Loucy (cell line): ENCODE measurements around the gene THPO.

Experiments
- H2AFZ ChIP-seq: fragments of 200-600 bp; sonication (generic); 2 replicates; pipeline ENCODE4 v1.6.0; 2016; ENCODE audit warnings: antibody characterized with exemption, mild to moderate bottlenecking, low read length, moderate library complexity
- H3F3A ChIP-seq: fragments of 200-600 bp; 2 replicates; pipeline ENCODE4 v1.6.0; 2016; ENCODE audit warnings: antibody characterized with exemption, low read depth, mild to moderate bottlenecking
- H3K27me3 ChIP-seq: fragments of 200-600 bp; sonication (generic); 2 replicates; pipeline ENCODE4 v1.6.1; 2014; ENCODE audit warnings: low read length, mild to moderate bottlenecking; ENCODE audit not compliant: insufficient read depth, poor library complexity, severe bottlenecking
- H3K36me3 ChIP-seq: fragments of 200-600 bp; sonication (generic); 2 replicates; pipeline ENCODE4 v1.6.1; 2016; ENCODE audit warnings: low read length; ENCODE audit not compliant: insufficient read depth
- H3K4me1 ChIP-seq: fragments of 200-600 bp; sonication (generic); 2 replicates; pipeline ENCODE4 v1.5.1; 2014; ENCODE audit warnings: low read length, mild to moderate bottlenecking; ENCODE audit not compliant: insufficient read depth, poor library complexity, severe bottlenecking
- H3K4me2 ChIP-seq: fragments of 200-600 bp; sonication (generic); 2 replicates; pipeline ENCODE4 v1.6.0; 2014; ENCODE audit warnings: antibody characterized with exemption, low read length, low read depth, mild to moderate bottlenecking; ENCODE audit not compliant: poor library complexity, severe bottlenecking
- H3K4me3 ChIP-seq: fragments of 200-600 bp; sonication (generic); 2 replicates; pipeline ENCODE4 v1.5.1; 2014; ENCODE audit warnings: low read length, mild to moderate bottlenecking, mixed read lengths; ENCODE audit not compliant: poor library complexity, severe bottlenecking
- H3K79me2 ChIP-seq: fragments of 200-600 bp; sonication (generic); 2 replicates; pipeline ENCODE4 v1.6.1; 2014; ENCODE audit warnings: low read length; ENCODE audit not compliant: insufficient read depth
- H3K9ac ChIP-seq: fragments of 200-600 bp; sonication (generic); 2 replicates; pipeline ENCODE4 v1.6.0; 2014; ENCODE audit warnings: mild to moderate bottlenecking, low read depth, low read length, moderate library complexity; ENCODE audit not compliant: poor library complexity, severe bottlenecking
- H3K9me2 ChIP-seq: fragments of 200-600 bp; sonication (generic); replicated peaks from 2 replicates; pipeline ENCODE4 v1.6.1; 2016; ENCODE audit warnings: low read depth, low read length, mixed read lengths
- H3K9me3 ChIP-seq: fragments of 200-600 bp; sonication (generic); 2 replicates; pipeline ENCODE4 v1.6.1; 2014; ENCODE audit warnings: mild to moderate bottlenecking, antibody characterized with exemption, low read length, low read depth; ENCODE audit not compliant: insufficient read depth
- H4K20me1 ChIP-seq: fragments of 200-600 bp; sonication (generic); 2 replicates; pipeline ENCODE4 v1.6.0; 2014; ENCODE audit warnings: antibody characterized with exemption, low read length, mild to moderate bottlenecking; ENCODE audit not compliant: insufficient read depth, poor library complexity, severe bottlenecking
- EZH2phosphoT487 ChIP-seq: fragments of 200-600 bp; IDR thresholded peaks from 2 replicates; pipeline ENCODE4 v1.6.1; 2018; ENCODE audit warnings: antibody characterized with exemption, mild to moderate bottlenecking, moderate library complexity, borderline replicate concordance
- TF ChIP-seq, protein P1 (sequence below): fragments of 200-600 bp; sonication (generic); conservative IDR thresholded peaks from 2 replicates; pipeline ENCODE4 v1.5.1; 2014; ENCODE audit warnings: mild to moderate bottlenecking, antibody characterized with exemption, low read length

The THPO gene

DNA sequence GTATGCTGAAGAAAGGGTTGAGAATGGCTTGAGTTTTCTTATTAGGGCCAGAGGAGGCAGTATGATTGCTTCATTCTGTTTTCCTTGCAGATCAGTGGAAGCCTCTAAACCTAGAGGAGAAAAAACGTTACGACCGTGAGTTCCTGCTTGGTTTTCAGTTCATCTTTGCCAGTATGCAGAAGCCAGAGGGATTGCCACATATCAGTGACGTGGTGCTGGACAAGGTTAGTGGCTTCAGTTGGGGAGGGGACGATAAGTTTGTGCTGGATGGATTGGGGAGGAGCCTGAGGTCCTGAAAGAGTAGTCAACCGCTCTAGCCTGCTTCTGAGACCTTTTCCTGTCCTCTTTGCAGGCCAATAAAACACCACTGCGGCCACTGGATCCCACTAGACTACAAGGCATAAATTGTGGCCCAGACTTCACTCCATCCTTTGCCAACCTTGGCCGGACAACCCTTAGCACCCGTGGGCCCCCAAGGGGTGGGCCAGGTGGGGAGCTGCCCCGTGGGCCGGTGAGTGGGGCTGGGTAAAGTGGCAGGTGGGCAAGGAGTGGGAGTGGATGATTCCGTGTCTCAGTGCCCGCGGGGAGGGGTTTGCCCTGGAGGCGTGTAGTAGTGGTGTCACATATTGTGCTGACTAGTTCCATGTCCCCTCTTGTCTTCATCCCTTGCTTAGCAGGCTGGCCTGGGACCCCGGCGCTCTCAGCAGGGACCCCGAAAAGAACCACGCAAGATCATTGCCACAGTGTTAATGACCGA, 55.1 kb downstream of the THPO start:
- H3K4me1 ChIP-seq, result peaks cover 11% of the 10 kb centered on the region
- H3K9me2 ChIP-seq, result no peaks in the 10 kb centered on the region
- H3K27me3 ChIP-seq, result no peaks in the 10 kb centered on the region
- H3K9ac ChIP-seq, result no peak overlapping the region
- TF ChIP-seq, protein P1, sequence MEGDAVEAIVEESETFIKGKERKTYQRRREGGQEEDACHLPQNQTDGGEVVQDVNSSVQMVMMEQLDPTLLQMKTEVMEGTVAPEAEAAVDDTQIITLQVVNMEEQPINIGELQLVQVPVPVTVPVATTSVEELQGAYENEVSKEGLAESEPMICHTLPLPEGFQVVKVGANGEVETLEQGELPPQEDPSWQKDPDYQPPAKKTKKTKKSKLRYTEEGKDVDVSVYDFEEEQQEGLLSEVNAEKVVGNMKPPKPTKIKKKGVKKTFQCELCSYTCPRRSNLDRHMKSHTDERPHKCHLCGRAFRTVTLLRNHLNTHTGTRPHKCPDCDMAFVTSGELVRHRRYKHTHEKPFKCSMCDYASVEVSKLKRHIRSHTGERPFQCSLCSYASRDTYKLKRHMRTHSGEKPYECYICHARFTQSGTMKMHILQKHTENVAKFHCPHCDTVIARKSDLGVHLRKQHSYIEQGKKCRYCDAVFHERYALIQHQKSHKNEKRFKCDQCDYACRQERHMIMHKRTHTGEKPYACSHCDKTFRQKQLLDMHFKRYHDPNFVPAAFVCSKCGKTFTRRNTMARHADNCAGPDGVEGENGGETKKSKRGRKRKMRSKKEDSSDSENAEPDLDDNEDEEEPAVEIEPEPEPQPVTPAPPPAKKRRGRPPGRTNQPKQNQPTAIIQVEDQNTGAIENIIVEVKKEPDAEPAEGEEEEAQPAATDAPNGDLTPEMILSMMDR, result no peak
- no peak for TF ChIP-seq EZH2phosphoT487
- H3K36me3 ChIP-seq, result peaks cover 92% of the 10 kb centered on the region
- no peak overlapping the region for H3K4me3 ChIP-seq
- H2AFZ ChIP-seq, result no peak overlapping the region
- H3K79me2 ChIP-seq, result peaks cover 50% of the 10 kb centered on the region
- H3F3A ChIP-seq, result no peaks in the 10 kb centered on the region
- H4K20me1 ChIP-seq, result peaks cover 66% of the 10 kb centered on the region
- H3K4me2 ChIP-seq, result no peak overlapping the region
- no peaks in the 10 kb centered on the region for H3K9me3 ChIP-seq
